Renal cortex interstitium (tissue), 15 donors: ENCODE results near the gene ODR4. TPM values are rescaled to one million over a fixed set of nuclear protein-coding genes. Genes with fewer than 3 reads are reported as not detected.
A peak's percentile ranks its signal among the peaks of the same experiment; 100 is the strongest.
"Not testable (repeated sequence)": the region's sequence is repeated elsewhere in the genome, so short reads cannot be mapped to it uniquely, and the experiment has no call there.

Experiments
- DNase-seq, 11 donors: peaks; one replicate each; pipeline ENCODE4 v3.0.0-alpha.2; 2013; ENCODE audit warnings: low read depth in 9 of 11, low spot score in 4 of 11; ENCODE audit errors: extremely low read depth in 1 of 11
- long read RNA-seq, 16 experiments: transcript quantifications; one replicate each; lab custom pipeline, GENCODE V29; 2026
- polyA plus RNA-seq, 3 donors: library from polyadenylated mRNA; unstranded; fragments of 120-200 nt; gene quantifications; one replicate each; pipeline ENCODE4 v1.2.1, GENCODE V29; 2013; ENCODE audit not compliant: insufficient read length in 3 of 3

The ODR4 gene
- polyA plus RNA-seq: 10 to 100 TPM; 25.5 to 32.4 (median 29.5) TPM
- long read RNA-seq, donor 1: 0 reads
- long read RNA-seq, donor 2, partial matches to known transcripts: 0 of 1 reads
- long read RNA-seq, donor 2, other reads (novel, unspliced or antisense): 0 of 1 reads
- long read RNA-seq, donor 3, partial matches to known transcripts: 9 of 9 reads
- long read RNA-seq, donor 3, other reads (novel, unspliced or antisense): 0 of 9 reads
- long read RNA-seq, donor 4, partial matches to known transcripts: 9 of 9 reads
- long read RNA-seq, donor 4, other reads (novel, unspliced or antisense): 0 of 9 reads
- long read RNA-seq, donor 5: 0 reads
- long read RNA-seq, donor 6, partial matches to known transcripts: 0 of 2 reads
- long read RNA-seq, donor 6, other reads (novel, unspliced or antisense): 0 of 2 reads
- long read RNA-seq, donor 7, partial matches to known transcripts: 7 of 13 reads
- long read RNA-seq, donor 7, other reads (novel, unspliced or antisense): 6 of 13 reads
- long read RNA-seq, donor 8, partial matches to known transcripts: 9 of 16 reads
- long read RNA-seq, donor 8, other reads (novel, unspliced or antisense): 5 of 16 reads
- long read RNA-seq, donor 9, partial matches to known transcripts: 5 of 5 reads
- long read RNA-seq, donor 9, other reads (novel, unspliced or antisense): 0 of 5 reads
- long read RNA-seq, donor 10, partial matches to known transcripts: 8 of 9 reads
- long read RNA-seq, donor 10, other reads (novel, unspliced or antisense): 0 of 9 reads
- long read RNA-seq, donor 11: 0 reads
- long read RNA-seq, donor 12: 0 reads
- long read RNA-seq, donor 13, partial matches to known transcripts: 7 of 9 reads
- long read RNA-seq, donor 13, other reads (novel, unspliced or antisense): 0 of 9 reads
- long read RNA-seq, donor 14: 0 reads
- long read RNA-seq, donor 15: 0 reads
- long read RNA-seq, donor 16, partial matches to known transcripts: 12 of 30 reads
- long read RNA-seq, donor 16, other reads (novel, unspliced or antisense): 16 of 30 reads

- DNase-seq: peak; percentile 98 to 100 (median 99)
Observed at GRCh38 chr1:186375152-186375928, at the start of gene ODR4, which contains the start of gene TPR. Gene ODR4, plus strand, starts transcription at chr1:186375838. Its CDS starts 3,948 bp downstream, at chr1:186379786. Gene TPR, minus strand, starts transcription at chr1:186375253. Its CDS starts 225 bp downstream, at chr1:186375028.

GRCh38 chr1:186326009-186326408 is 49.6 kb upstream of the ODR4 start:
- DNase-seq: no peak

DNA sequence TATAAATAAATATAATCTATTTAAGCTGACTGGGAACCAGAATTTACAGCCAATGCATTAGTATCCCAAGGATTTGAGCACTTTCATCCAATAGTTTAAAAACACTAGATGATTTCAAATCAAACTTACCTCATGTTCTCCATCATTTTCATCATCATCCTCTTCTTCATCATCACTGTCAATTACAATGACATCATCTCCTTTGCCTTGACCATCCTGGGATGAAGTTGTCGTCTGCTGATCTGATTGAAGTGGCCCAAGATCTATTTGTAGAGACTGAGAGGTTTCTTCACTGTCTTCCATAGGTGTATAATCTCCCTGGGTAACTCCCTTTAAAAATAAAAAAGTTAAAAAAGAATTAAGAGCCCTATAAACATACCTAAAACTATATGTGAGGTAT is 48.3 kb upstream of the ODR4 start:
- no peak for DNase-seq

DNA sequence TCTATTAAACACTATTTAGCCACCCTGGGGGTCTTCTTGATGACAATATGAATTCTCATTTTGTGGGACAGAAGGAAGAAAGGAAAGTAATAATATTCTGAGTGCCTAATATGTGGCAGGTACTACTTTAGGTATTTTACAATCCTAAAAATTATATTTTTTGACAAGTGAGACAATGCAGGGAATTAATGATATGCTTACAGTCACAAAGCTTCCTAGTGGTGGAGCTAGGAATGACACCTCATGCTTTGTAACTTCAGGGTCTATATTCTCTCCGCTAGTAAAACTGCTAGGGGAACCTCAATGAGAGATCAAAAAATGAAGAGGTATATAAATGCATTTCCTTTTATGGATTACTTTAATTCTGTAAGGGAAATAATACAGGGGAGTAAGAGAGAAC is 44.9 kb upstream of the ODR4 start:
- no peak for DNase-seq

DNA sequence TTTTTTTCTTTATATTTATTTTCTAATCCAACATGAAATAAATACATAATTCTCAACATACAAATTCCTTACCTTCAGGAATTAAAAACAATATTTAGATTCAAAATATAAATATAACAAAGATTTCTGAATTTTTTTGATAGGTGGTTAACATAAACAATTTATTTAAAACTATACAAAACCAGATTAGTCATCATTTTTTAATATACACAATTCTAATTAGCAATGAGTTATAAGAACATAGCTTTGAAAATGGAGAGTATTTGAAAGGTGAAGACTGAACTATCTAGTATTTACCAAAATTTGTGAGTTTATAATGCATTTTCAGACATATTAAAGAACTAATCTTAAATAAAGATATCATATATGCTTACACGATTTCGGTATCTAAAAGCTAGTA is 38.1 kb upstream of the ODR4 start:
- DNase-seq: no peak

DNA sequence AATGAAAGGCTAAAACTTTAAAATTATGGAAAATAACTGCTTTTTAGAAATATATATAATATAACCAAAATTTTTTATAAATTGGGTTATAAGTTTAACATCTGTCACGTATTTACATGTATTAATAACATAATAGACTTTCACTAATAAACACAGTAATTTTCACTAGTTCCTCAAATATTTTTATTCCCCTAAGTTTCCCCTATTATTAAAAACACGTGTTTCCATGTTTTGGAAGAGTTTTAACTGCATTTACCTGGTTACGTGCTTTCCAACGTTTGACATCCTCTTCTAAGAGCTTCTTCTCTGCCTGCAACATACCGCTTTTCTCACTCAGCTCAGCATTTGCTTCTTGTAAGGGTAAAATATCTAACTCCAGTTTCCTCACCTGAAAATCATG is 34.9 kb upstream of the ODR4 start:
- DNase-seq: no peak

DNA sequence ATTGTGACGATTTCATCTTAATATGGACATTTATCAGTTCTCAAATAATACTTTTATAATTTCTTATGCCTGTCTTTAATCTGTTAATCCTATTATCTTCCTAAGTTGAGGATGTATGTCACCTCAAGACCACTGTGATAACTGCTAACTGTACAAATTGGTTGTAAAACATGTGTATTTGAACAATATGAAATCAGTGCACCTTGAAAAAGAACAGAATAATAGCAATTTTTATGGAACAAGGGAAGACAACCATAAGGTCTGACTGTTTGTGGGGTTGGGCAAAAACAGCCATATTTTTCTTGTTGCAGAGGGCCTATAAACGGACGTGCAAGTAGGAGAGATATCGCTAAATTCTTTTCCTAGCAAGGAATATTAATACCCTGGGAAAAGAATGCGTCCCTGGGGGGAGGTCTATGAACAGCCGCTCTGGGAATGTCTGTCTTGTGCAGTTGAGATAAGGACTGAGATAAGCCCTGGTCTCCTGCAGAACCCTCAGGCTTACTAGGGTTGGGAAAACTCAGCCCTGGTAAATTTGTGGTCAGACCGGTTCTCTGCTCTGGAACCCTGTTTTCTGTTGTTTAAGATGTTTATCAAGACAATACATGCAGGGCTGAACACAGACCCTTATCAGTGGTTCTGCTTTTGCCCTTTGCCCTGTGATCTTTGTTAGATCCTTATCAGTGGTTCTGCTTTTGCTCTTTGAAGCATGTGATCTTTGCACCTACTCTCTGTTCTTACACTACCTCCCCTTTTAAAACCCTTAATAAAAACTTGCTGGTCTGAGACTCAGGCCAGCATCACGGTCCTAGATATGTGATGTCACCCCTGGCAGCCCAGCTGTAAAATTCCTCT is 27.6 kb upstream of the ODR4 start:
- not testable (repeated sequence) for DNase-seq

DNA sequence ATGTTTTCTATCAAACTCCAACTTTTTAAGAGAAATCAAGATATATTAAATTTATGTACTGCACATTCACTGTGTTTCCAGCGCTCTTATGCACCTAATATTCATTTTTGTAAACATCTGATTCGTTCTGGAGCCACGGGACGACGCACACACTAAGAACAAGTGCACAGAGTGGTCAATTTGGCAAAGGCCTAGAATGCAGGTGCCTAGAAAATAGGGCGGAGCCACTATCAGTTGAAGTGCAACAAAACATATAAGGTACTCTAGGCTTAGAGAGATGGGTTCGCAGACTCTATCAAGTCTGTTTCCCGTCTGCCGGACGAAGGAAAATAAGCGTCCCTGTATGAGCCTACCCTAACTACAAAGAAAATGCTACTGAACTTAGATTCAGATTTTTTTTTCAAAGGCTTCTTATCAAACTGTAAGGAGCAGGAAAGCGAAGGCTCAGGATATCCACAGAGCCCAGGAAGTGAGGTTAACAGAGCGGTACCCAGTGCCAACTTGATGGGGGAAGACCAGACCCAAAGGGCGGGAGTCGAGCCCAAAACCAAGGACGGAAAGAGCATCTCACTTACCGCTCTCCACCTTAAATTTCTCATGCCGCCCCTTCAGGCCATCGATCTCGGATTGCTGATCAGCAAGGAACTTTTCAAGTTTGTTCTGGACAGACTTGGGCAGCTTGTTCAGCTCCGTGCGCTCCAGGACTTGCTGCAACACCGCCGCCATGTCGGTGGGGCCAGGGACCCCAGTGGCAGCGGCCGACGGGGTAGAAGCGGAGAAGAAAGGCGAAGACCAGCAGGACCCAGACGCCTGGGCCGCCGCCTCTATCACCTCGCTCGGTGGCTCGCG is 1.1 kb upstream of the ODR4 start:
- DNase-seq: peak in 8 of 11 donors; percentile 6 to 44 (median 19)

GRCh38 chr1:186375929-186376319 is 286 bp downstream of the ODR4 start:
- no peak for DNase-seq

- no peak for DNase-seq
Observed at GRCh38 chr1:186386725-186387383, 11.2 kb downstream of the ODR4 start.

DNA sequence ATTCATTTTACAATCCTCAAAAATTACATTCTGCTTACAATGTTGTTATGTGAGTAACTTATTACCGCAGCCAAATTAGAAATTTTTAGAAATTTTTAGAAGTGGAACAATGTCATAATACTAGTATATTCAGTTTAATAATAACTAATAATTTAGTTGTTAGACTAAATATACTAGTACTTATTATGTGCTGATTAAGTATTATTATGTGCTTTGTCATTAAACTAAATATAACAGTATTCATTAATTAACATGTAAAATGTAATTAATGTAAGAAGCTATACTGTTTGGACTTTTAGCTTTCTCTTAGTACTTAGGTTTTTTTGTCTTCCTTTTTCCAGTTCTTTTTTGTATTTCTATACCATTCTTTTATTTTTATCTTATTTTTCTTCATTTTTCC is 15.3 kb downstream of the ODR4 start:
- no peak for DNase-seq

- no peak for DNase-seq
Observed at GRCh38 chr1:186391841-186392240, 16.2 kb downstream of the ODR4 start.

GRCh38 chr1:186392711-186393110 is 17.1 kb downstream of the ODR4 start:
- not testable (repeated sequence) for DNase-seq

- DNase-seq: not testable (repeated sequence)
Observed at GRCh38 chr1:186401446-186401845, 25.8 kb downstream of the ODR4 start.

DNA sequence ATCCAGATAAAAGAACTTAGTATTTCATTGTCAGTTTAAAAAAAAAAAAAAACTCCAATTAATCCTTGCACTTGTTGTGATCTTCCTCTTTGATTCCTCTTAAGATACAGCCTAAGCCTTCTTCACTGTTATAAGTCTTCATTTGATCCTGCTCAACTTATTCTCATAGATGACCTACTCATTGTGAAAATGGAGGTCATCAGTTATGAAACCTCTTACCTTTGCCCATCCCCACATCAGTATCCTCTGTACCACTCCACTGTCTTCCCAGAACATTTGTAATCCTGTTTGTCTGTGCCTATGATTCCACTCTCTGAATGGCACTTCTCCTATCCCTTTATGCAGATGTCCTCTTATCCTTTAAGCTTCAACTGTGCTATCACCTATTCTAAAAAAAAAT is 28.0 kb downstream of the ODR4 start:
- DNase-seq: no peak

DNA sequence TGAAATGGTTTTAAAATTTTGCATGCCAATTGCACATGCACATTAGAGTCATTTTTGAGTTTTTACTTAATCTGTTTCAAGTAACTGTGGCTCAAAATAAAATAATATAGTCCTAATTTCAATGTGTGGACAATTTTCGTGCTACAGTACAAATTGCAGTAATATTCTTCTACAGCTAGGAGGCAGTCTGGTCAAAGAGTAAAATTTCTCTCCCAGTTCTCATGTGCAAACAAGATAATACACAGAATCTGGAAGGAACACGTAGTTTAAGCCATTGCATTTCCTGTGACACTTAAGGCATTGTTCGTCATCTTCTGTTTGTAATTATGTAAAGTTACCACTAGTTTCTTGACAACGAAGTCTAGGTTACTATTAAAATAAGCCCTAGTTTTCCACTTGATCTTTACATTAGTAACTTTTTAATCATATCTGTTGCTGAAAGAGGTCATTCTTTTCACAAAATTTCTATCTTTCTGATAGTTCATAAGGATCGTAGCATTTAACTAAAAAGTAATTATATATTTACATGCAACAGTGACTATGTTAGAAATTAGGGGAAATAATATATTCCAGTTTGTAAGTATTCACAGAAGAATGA is 28.9 kb downstream of the ODR4 start:
- peak in 3 of 11 donors; percentile 5 to 11 (median 6) for DNase-seq
